ENCODE measurements around the gene MAGI2. TPM values are rescaled to one million over a fixed set of nuclear protein-coding genes. Genes with fewer than 3 reads are reported as not detected.

Gene MAGI2
- total RNA-seq, 1 donor from 2014 or later = 5.8 TPM

GRCh38 chr7:79320741-79321473 is 132.6 kb downstream of the MAGI2 start:
- H3K4me3 Mint-ChIP-seq (ENCODE audit: unreplicated experiment) = no peak overlapping the region
- no peak for TF ChIP-seq CTCF (IDR thresholded peaks at IDR 0.05)
- H3K9me3 Mint-ChIP-seq (ENCODE audit: low read depth) = no peaks in the 10 kb centered on the region

GRCh38 chr7:79319369-79319768 is 134.1 kb downstream of the MAGI2 start:
- Mint-ChIP-seq H3K4me1 (ENCODE audit: low read depth) (peaks cover 6% of the 10 kb centered on the region), H3K27ac (ENCODE audit: unreplicated experiment) (no peak overlapping the region), H3K4me3 (ENCODE audit: unreplicated experiment) (no peak overlapping the region), H3K27me3 (ENCODE audit: low read depth) (no peaks in the 10 kb centered on the region), H3K36me3 (ENCODE audit: low read depth) (no peaks in the 10 kb centered on the region), H3K9me3 (ENCODE audit: low read depth) (no peaks in the 10 kb centered on the region)
- TF ChIP-seq CTCF (IDR thresholded peaks at IDR 0.05) = no peak
- no peak for DNase-seq (ENCODE audit: low spot score)

More at GRCh38 chr7:79320741-79321473, 132.6 kb downstream of the MAGI2 start:
- H3K36me3 Mint-ChIP-seq (ENCODE audit: low read depth) = no peaks in the 10 kb centered on the region
- H3K27ac Mint-ChIP-seq (ENCODE audit: unreplicated experiment) = no peak overlapping the region
- H3K4me1 Mint-ChIP-seq (ENCODE audit: low read depth) = peaks cover 6% of the 10 kb centered on the region
- DNase-seq (ENCODE audit: low spot score) = no peak
- no peaks in the 10 kb centered on the region for H3K27me3 Mint-ChIP-seq (ENCODE audit: low read depth)

- Mint-ChIP-seq H3K4me1 (ENCODE audit: low read depth) (peaks cover 6% of the 10 kb centered on the region), H3K9me3 (ENCODE audit: low read depth) (no peaks in the 10 kb centered on the region), H3K36me3 (ENCODE audit: low read depth) (no peaks in the 10 kb centered on the region), H3K27ac (ENCODE audit: unreplicated experiment) (peak overlapping the region; percentile 1), H3K4me3 (ENCODE audit: unreplicated experiment) (no peak overlapping the region), H3K27me3 (ENCODE audit: low read depth) (no peaks in the 10 kb centered on the region)
- no peak for DNase-seq (ENCODE audit: low spot score)
- TF ChIP-seq CTCF (IDR thresholded peaks at IDR 0.05) = no peak
Observed at GRCh38 chr7:79317728-79318127, 135.7 kb downstream of the MAGI2 start.

- TF ChIP-seq CTCF (IDR thresholded peaks at IDR 0.05) = no peak
- H3K27me3 Mint-ChIP-seq (ENCODE audit: low read depth) = no peaks in the 10 kb centered on the region
- no peak overlapping the region for H3K4me3 Mint-ChIP-seq (ENCODE audit: unreplicated experiment)
- H3K4me1 Mint-ChIP-seq (ENCODE audit: low read depth) = no peaks in the 10 kb centered on the region
- no peaks in the 10 kb centered on the region for H3K36me3 Mint-ChIP-seq (ENCODE audit: low read depth)
- no peaks in the 10 kb centered on the region for H3K9me3 Mint-ChIP-seq (ENCODE audit: low read depth)
- no peak overlapping the region for H3K27ac Mint-ChIP-seq (ENCODE audit: unreplicated experiment)
- no peak for DNase-seq (ENCODE audit: low spot score)
Observed at GRCh38 chr7:79312022-79312421, 141.4 kb downstream of the MAGI2 start.

GRCh38 chr7:79308192-79308591 is 145.3 kb downstream of the MAGI2 start:
- Mint-ChIP-seq H3K36me3 (ENCODE audit: low read depth) (no peaks in the 10 kb centered on the region), H3K9me3 (ENCODE audit: low read depth) (no peaks in the 10 kb centered on the region), H3K4me3 (ENCODE audit: unreplicated experiment) (no peak overlapping the region), H3K4me1 (ENCODE audit: low read depth) (no peaks in the 10 kb centered on the region), H3K27me3 (ENCODE audit: low read depth) (no peaks in the 10 kb centered on the region), H3K27ac (ENCODE audit: unreplicated experiment) (no peak overlapping the region)
- no peak for DNase-seq (ENCODE audit: low spot score)
- peak; percentile 19 for TF ChIP-seq CTCF (IDR thresholded peaks at IDR 0.05)

All from chondrocyte (in vitro differentiated cells).